Mucosa of gallbladder (tissue), 1 donor: ENCODE results near the gene BPTF. TPM values are rescaled to one million over a fixed set of nuclear protein-coding genes. Genes with fewer than 3 reads are reported as not detected.
A peak's percentile ranks its signal among the peaks of the same experiment; 100 is the strongest.
"Not testable (repeated sequence)": the region's sequence is repeated elsewhere in the genome, so short reads cannot be mapped to it uniquely, and the experiment has no call there.

ENCODE experiments used
- DNase-seq: peaks from one replicate; pipeline ENCODE4 v3.0.0-alpha.2; 2020; ENCODE audit warnings: low spot score
- total RNA-seq: library from RNA; stranded (reverse); gene quantifications from one replicate; pipeline ENCODE4 v1.2.1, GENCODE V29; 2021
- donor health status: DM: no; HTN: no; CAD: no.

The BPTF gene
- total RNA-seq, 1 donor from 2014 or later: 107 TPM

DNA sequence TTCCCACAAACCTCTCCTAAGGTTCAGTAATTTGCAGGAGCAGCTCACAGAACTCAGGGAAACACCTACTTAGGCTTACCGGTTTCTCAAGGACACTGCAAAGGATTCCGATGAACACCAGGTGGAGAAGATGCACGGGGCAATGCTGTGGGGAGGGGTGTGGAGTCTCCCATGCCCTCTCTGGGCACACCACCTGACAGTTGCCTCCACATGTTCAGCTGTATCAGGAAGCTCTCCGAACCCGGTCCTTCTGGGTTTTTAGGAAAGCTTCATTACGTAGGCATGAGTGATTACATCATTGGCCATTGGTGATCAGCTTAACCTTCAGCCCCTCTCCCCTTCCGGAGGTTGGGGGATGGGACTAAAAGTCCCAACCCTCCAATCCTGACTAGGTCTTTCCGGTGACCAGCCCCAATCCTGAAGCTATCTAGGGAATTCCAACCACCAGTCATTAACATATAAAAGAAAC is 149.3 kb downstream of the BPTF start:
- no peak for DNase-seq

DNA sequence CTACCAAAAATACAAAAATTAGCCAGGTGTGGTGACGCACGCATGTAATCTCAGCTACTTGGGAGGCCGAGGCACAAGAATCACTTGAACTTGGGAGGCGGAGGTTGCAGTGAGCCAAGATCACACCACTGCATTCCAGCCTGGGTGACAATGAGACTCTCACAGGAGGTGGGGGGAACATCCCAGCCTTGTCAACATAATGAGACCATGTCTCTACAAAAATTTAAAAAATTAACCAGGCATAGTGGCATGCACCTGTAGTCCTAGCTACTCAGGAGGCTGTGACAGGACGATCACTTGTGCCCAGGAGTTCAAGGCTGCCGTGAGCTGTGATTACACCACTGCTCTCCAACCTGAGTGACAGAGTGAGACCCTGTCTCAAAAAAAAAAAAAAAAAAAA is 151.0 kb downstream of the BPTF start:
- DNase-seq: not testable (repeated sequence)

DNA sequence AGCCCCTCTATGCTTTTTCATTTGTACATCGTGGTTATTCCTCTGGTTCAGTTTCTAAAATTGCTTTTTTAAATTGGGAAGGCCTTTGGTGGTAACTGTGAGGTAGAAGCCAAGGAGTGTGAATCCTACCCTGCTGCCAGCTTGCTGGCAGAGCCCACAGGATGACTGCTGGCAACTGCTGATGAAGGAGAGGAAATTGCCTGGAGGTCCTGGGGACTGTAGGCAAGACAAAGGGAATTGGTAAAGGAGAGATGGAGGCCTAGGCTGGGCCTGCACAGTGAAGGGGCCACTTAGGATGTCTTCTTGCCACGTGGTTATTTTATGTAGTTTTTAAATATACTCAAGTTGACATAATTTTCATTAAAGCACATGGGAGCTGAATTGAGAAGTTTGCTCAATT is 155.2 kb downstream of the BPTF start:
- no peak for DNase-seq

DNA sequence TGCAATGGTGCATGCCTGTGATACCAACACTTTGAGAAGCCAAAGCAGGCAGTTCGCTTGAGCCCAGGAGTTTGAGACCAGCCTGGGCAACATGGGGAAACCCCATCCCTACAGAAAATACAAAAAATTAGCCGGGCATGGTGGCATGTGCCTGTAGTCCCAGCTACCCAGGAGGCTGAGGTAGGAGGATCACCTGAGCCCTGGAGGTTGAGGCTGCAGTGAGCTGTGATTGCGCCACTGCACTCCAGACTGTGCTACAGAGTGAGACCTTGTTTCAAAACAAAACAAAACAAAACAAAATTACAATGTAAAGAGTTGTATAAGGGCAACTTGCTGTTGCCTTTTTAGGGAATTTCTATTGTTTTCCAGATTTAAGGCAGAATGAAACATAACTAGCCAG is 155.6 kb downstream of the BPTF start:
- not testable (repeated sequence) for DNase-seq

DNA sequence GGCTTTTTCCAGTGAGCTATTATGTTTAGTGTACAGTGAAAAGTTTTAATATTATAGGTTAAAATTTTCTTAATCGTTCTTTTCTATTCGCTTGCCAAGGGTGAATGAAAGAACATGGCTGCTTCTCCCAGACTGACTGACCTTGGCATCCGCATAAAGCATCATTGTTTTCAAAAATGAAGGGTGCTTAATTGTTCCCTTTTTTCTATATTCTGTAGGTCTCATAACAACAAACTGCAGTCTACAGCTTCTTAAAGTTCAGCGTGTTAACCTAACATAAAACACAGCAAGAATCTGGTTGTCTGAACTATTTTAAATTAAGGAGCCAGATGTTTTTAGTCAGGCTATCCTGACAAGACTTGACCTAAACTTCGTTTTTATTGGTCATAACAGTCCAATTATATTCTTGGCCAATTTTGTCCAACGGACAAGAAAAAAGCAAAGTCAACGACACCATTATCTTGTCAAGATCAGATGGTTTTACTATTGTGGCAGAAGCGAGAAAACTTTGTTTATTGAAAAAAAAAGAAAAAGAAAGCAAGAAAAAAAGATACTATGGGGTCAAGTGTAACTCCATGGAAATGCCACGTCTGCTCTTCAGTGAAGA is 156.8 kb downstream of the BPTF start:
- no peak for DNase-seq

DNA sequence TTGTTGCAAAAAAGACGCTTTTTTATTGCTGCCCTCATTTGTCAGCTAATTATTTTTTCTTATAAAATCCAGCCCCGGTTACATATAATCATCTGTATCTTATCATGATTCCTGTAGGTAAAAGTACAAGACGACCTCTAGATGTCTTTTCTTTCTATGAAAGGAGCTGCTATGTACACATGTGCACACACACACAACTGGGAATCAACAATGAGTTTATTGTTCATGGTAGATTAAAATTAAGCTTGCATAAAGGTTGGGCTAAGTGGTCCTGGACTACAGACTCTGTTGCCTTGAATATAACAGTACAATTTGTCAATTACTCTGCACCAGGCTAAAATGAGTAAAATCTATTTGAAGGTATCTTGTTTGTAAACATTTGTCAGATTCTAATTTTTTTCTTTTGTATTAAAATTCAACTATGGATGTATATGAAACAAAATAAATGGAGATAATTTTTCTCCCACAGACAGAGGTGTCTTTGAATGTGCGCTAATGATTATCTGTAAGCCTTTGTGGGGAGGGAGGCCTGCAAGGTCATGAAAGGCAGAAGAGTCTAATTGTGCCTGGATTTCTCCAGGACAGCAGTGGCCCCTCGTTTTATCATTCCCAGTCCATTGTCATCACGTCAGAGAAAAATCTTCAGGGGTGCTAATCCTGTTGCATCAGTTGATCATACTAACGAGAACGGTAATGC is 157.5 kb downstream of the BPTF start:
- DNase-seq: no peak

DNA sequence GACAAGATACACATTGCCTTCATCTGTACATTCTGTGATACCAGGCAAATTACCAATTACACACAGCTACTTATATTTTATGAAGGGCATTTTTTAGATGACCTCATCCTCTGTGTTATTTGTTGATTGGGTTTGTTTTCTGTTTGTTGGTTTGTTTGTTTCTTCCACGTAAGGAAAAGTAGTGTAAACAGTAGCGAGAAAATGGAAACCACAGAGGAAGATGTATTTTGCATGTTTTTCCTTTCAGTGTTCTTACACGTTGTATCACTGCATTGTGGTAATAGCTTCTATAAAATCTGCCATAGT is 158.0 kb downstream of the BPTF start:
- no peak for DNase-seq

DNA sequence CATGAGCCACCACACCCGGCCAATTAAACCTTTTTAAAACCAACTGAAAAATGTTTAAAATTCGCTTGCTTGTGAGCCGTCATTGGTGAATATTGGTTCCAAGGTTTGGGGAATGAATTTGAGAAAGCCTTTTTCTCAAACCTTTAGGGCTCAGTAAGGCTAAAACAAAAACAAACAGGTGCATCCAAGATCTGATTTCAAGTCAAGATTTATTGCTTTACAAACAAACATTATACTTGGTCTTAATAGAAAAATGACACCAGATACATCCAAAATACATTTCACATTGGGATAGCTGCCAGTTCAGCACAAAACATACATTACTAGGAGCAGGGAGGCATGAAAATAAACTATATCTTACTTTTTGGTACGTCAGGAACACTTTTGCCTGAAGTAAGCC is 165.6 kb downstream of the BPTF start:
- DNase-seq: no peak

DNA sequence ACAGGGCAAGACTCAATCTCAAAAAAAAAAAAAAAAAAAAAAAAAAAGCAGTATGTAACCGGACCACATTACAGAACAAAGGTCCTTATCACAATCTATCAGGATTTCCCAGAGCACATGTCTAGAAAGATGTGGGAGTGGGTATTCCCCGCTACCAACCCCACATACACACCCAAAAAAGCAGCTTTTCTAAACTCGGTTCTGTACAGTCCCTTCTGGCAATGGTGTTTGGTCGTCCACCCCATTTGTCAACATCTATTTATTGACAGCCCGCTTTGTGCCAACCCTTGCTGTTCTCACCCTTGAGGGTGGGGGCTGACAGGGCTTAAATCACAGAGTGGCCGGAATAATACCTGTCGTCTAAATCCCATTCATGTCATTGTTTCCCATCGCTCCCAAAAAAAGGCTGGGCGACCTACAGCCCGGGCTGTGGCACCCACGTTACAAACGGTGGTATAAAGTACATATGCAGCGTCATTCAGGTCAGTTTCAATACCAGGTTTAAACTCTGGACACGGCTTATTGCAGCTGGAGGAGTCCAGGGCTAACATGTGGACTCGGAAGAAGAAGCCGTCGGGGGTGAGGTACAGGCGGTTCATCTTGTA is 167.3 kb downstream of the BPTF start:
- no peak for DNase-seq

DNA sequence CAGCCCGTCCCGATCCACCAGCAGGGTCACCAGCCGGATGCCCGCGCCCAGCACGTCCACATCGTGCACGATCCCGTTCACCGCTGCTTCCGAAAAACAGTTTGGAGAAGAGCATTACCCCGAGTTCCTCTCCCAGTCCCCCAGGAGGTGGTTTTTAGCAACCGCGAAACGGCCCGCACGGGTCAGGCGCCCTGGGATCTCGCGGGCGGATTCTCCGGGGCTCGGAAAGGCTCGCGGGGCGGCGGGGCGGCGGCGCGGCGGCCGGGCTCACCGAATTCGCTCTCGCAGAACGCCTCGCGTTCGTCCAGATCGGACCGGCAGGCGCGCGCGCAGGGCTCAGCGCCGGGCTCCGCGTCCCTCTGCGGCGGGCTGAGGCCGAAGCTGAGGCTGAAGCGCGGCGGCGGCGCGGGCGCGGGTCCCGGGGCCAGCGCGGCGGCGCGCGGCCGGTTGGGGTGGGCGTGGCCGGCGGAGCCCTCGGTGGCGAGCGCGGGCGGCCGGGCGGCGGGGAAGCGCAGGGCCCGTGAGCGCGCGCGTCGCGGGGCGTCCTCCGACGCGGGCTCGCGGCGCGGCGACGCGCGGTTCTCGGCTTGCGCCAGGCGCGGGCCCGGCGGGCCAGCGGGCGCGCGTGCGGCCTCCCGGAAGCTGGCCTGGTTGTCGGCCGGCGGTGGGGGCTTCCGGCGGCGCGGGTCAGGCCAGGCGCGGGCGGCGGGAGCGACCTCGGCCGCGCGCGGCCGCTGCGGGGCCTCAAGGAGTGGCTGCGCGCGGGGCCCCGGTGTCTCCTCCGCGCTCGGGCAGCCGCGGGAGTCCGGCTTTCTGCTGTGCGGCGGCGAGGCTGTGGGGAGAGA is 168.1 kb downstream of the BPTF start:
- peak; percentile 87 for DNase-seq

DNA sequence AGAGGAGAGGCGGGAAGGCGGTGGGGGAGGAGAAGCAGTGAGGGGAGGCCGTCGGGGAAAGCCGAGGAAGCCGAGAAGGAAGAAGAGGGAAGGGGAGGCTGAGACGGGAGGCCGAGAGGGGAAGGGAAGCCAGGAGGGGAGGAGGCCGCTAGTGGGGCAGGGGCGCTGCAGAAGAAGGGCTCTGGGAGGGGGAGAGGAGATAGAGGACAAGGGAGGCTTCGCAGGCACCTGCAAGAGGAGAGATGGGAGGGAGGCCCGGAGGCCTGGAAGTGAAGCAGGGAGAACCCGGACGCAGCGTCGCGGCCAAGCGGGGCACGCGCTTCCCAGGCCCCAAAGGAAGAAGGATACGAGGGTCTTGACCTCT is 168.7 kb downstream of the BPTF start:
- DNase-seq: no peak

DNA sequence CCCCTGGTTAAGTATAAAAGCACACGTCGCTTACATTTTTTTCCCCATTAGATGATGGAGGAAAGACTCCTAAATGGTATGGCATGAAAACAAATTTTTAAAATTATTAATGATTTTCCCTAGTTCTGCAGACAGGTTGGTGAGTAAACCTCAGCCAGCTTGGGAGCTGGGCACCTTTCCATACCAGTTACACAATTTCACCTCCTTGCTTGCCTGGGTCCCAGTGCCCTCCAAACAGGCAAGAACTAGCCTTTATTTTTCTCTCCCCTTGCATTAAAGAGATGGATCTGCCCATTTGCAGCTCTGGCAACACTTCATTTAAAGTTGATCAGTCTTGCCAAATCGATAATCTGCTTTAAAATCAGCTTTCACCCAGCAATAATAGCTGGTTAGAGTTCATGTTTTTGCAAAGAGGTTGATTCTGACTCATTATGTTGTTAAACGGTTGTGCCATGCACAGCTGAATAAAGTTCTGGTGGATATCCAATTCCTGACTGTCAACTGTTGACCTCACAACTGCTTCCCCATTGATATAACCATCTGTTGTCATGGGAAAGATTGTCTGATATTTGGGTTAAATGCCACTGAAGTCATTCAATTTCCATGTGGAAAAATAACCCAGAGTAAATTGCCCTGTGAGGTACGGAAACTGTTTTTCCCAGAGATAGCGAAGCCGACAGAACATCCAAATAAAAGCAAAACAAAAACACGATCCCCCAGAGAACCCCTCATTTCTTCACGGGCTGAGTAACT is 169.7 kb downstream of the BPTF start:
- no peak for DNase-seq

DNA sequence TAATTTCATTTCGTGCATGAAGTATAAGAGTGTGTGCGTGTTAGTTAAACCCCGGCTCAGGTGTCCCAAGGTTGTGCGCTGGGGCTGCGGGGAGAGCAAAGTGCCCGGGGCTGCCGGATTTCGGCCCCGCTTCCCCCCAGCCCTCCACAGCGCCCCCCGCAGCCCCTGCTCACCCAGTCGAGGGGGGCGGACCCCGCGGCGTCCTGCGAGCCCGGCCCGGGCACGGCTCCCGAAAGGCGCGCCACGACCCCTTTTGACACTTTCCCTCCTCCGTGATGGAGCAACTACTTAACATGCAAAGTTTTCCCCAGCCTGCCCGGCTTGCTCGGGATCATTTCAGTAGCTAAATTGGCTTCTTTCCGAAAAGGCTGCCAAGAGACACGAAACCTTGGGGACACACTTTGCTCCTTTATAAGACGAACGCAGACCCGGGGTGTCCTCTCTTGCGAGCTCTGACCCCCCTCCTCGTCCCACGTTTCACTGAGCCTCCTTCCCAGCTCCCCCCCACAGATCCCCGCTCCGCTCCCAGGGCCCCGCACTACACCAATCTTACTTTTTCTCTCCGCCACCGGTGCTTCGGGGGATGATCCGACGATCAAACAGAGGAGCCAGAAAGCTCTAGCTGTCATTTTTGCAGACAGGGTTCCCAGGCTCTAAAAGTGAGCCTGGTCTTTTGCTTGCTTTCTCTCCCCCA is 170.4 kb downstream of the BPTF start:
- no peak for DNase-seq

DNA sequence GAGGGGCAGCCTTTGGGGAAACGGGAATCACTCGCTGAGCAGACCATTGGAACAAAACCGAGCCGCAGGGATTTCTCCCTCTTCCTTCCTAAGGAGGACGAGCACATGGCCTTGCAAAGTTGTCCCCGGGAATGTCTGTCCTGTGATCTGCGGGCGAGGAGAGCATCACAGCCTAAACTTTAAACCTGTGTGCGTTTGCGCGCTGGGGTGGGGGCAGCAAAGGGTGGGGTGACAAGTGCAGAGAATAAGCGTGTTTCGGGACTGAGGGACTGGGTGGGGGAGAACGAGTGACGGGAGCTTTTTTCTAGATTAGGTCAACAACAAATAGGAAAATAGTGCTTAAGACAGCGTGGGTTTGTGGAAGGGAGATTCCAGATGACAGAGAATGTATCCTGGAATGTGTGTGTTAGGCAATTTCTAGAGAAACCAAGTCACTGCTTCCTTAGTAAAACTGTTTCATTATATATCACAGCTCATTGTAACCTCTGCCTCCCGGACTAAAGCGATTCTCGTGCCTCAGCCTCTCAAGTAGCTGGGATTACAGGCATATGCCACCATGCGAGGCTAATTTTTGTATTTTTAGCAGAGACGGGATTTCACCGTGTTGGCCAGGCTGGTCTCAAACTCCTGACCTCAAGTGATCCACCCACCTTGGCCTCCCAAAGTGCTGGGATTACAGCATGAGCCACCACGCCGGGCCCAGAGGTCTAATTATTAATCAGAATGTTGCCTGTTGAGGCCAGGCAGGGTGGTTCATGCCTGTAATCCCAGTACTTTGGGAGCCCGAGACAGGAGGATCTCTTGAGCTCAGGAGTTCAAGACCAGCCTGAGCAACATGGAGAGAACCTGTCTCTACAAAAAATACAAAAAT is 171.2 kb downstream of the BPTF start, which contains the start of gene C17orf58:
C17orf58 (minus strand) TSS at position 169 of the 871 bp plus-strand sequence. CDS start 271 bp downstream, outside the sequence.
- not testable (repeated sequence) for DNase-seq

DNA sequence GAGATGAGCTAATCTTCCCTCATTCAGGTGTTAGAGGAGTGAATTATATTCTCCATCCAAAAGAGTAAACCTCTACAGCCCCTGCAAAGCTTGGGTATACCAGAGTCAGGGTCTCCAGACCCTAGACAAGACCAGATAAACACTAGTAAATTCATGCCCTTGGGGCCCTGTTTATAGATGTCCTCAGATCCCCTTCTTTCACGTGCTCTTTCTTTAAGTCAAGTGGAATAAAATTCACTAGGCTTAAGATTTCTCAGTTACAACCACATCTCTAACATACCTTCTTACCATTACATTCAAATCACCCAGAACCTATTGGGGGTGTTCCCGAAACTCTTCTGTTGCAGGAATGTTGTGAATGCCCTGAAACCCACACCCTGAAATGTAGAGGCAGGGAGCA is 173.2 kb downstream of the BPTF start:
- DNase-seq: no peak

DNA sequence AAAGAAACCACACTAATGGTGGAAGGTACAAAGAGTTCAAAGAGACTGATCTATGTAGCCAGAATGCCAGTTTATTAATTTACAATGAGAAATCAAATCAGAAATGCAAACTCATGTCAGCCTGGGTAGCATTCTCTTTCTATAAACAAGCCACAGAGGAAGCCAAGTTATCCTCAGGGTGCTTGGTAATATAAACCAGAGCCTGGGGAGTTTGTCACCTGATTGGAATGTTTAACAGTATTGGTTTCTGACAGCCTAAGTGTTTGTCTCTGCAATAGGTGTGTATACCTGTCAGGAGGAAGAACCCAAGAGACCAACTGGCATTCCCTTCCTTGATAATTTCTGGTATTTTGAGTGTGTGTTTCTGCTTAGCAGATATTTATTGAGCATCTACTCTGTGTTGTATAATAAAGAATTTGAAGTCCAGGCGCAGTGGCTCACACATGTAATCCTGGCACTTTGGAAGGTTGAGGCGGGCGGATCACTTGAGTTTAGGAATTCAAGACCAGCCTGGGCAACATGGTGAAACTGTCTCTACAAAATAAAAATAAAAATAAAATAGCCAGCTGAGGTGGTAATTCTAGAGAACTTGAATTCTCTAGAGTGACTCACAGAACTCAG is 174.1 kb downstream of the BPTF start:
- DNase-seq: no peak

DNA sequence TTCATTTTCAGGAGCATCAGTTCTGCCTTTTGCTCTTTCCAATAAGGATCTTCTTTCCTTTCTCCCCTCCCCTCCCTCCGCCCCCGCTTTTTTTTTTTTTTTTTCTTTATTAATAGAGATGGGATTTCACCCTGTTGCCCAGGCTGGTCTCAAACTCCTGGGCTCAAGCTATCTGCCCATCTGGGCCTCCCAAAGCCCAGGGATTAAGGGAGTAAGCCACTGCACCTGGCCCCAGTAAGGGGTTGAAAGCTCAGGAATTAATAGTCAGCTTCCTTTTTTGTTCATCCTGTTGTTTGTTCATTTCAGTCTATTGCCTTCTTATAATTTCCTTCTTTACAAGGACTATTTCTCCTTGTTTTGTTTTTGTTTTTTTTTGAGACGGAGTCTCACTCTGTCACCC is 178.9 kb downstream of the BPTF start:
- DNase-seq: no peak

DNA sequence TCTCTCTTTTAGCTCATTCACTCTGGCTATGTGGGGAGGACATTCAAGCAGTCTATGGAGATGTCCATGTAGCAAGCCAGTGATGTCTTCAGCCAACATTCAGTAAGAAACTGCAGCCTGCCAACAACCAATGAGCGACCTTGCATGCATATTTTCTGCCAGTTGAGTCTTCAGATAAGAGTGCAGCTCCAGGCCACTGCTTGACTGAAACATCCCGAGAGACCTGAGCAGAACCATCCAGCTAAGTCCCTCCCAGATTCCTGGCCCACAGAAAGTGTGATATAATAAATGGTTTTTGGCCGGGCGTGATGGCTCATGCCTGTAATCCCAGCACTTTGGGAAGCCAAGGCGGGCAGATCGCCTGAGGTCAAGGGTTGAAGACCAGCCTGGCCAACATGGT is 181.5 kb downstream of the BPTF start:
- DNase-seq: no peak

DNA sequence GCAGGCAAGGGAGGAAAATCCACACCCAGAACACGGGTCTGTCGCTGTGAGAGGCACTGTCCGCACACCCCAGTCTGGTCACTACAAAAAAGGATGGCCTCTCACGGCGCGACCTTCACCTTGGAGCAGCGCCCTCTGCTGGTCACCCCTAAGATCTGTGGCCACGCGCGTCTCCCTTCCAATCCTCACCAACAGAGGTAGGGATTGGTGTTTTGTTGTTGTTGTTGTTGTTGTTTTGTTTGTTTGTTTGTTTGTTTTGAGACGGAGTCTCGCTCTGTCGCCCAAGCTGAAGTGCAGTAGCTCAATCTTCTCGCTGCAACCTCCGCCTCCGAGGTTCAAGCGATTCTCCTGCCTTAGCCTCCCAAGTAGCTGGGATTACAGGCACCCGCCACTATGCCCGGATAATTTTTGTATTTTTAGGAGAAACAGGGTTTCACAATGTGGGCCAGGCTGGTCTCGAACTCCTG is 185.9 kb downstream of the BPTF start:
- DNase-seq: no peak

DNA sequence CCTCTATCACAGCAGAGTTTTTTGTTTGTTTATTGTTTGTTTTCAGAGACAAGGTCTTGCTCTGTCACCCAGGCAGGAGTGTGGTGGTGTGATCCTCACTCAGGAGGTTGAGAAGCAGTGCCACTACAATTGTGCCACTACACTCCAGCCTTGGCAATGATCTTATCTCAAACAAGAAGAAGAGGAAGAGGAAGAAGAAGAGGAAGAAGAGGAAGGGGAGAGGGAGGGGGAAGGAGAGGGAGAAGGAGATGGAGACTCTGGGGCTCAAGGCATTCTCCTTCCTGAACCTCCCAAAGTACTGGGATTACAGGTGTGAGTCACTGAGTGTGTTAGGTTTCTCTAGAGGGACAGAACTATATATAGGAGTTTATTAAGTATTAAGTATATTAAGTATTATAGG is 188.1 kb downstream of the BPTF start:
- no peak for DNase-seq
